A549 treated with AZD2906 at 1 μM for 4 hours (cell line): Measurements from ENCODE around the gene CHAMP1. TPM values are rescaled to one million over a fixed set of nuclear protein-coding genes. Genes with fewer than 3 reads are reported as not detected.

Experiments used
- total RNA-seq: library from RNA; stranded (reverse); fragments of 200-300 nt; extraction: Qiagen RNA extraction; gene quantifications from 5 replicates; pipeline ENCODE4 v1.2.3, GENCODE V29; 2022

The CHAMP1 gene, protein sequence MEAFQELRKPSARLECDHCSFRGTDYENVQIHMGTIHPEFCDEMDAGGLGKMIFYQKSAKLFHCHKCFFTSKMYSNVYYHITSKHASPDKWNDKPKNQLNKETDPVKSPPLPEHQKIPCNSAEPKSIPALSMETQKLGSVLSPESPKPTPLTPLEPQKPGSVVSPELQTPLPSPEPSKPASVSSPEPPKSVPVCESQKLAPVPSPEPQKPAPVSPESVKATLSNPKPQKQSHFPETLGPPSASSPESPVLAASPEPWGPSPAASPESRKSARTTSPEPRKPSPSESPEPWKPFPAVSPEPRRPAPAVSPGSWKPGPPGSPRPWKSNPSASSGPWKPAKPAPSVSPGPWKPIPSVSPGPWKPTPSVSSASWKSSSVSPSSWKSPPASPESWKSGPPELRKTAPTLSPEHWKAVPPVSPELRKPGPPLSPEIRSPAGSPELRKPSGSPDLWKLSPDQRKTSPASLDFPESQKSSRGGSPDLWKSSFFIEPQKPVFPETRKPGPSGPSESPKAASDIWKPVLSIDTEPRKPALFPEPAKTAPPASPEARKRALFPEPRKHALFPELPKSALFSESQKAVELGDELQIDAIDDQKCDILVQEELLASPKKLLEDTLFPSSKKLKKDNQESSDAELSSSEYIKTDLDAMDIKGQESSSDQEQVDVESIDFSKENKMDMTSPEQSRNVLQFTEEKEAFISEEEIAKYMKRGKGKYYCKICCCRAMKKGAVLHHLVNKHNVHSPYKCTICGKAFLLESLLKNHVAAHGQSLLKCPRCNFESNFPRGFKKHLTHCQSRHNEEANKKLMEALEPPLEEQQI
- 21.9 to 26.6 TPM (median 23.8 TPM) in 5 replicates for total RNA-seq

DNA sequence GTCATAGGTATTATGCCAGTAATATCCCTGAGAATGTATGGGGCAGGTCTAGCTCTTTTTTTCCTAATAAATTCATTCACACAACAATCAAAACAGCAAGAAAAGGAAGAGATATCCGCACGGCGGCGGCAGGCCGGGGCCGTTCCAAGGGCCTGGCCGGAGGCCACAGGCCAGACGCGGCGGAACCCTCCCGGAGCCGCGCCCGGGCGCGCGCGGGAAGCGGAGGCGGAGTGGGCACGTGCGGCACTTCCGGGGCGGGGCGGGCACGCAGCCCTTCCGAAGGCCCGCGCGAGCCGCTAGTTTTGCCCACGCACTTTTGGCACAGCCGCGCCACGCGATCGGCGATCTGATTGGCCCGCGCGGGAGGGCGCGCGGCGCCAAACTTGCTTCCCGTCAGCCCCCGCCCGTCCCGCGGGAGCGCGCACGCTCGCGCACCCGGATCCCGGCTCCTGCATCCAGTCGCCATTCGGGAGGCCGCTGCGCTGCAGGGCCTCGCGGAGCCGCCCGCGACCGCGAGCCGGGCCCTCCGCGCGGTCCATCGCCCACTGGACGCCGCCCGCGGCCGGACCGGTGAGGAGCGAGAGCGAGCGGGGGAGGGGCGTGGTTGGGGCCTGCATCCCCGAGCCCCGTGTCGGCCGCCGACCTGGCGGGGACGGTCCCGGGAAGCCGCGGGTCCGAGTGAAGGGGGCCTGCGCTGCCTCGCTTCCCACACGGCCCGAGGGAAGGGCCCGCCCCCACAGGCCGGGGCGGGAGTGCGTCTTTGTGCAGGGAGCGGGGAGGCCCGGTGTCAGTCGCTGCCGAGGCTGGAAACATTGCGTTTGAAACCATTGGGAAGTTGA is at the start of gene CHAMP1:
Gene CHAMP1, plus strand, starts transcription at position 430 of the 839 bp plus-strand sequence. CDS start 9,340 bp downstream, outside the sequence.

DNA sequence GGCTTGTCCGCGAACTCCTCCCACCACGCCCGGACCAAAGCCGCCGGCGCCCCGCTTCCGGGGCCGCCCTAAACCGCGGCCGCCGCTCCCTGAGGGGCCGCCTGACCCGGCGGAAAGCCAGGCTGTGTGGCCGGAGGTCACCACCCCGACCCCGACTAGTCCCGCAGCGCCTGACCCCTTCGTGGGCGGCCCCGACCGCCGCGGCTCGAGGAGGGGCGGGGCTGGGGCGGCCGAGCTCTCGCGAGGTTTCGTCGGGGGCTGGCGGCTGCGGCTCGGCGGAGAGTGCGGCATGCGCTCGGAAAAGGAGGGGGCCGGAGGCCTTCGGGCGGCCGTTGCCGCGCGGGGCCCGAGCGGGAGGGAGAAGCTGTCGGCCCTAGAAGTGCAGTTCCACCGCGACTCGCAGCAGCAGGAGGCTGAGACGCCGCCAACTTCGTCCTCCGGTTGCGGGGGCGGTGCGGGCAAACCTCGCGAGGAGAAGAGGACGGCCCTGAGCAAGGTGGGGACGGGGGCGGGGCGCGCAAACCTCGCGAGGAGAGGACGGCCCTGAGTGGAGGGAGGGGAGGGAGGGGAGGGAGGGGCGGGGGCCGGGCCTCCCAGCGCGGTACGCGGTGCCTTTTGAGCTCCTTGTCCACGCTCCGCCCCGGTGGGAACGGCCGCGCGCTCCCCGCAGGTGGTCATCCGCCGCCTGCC is 32.8 kb upstream of the CHAMP1 start, which contains the start of gene UPF3A:
Gene UPF3A, plus strand, starts transcription at position 251 of the 690 bp plus-strand sequence. Its CDS starts 39 bp downstream, at position 290.

Other genes with a start within 250 kb of the CHAMP1 start
- 8.5 to 11.2 TPM (median 10.2 TPM) in 5 replicates for gene RASA3, start 181.9 kb upstream of the CHAMP1 start, total RNA-seq
- gene CFAP97D2, start 135.2 kb upstream of the CHAMP1 start, total RNA-seq: not detected in 5 replicates
- gene CDC16, start 79.6 kb upstream of the CHAMP1 start, total RNA-seq: 39.1 to 43.9 TPM (median 42.0 TPM) in 5 replicates
- 31.8 to 38.9 TPM (median 36.0 TPM) in 5 replicates for gene UPF3A, start 32.9 kb upstream of the CHAMP1 start, total RNA-seq